ENCODE results near the gene CLMP. TPM values are rescaled to one million over a fixed set of nuclear protein-coding genes. Genes with fewer than 3 reads are reported as not detected.

CLMP gene
- total and polyA plus RNA-seq, 4 donors: 0.12 to 1.3 (median 0.35) TPM

DNA sequence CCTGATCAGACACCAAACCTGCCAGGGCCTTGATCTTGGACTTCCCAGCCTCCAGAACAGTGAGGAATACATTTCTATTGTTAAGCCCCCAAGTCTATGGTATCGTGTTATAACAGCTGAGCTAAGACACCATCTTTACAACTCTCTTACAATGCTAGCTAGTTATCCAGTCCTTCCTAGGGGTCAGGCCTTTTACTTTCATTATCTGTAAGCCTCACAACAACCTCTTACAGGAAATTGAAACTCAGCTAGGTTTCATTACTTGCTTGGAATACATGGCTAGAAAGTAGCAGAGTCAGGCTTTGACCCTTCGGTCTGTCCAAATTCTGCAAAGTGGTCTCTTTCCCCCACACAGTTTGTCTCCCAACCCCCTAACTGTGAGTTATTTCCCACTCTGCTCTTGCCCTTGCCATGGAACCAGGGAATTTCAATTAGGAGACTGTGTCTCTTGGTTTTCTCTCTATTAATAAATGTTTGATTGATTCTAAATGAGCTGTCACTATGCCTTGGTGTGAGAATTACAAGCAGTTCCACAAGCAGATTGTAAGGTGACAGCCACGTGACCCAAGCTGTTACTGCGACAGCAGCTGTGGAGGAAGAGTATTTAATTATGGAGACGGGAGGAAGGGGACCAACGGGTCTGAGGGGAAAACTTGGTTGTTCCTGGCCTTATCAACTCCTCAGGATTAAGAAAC, 38.4 kb upstream of the CLMP start:
- H3K36me3 ChIP-seq (ENCODE audit: control insufficient read depth in 4 of 4, insufficient read depth in 3 of 4, low read depth in 1 of 4, low read length in 3 of 4): no peaks in the 10 kb centered on the region
- WGBS: 80% methylated on average over 6 of the region's 6 CpGs
- H3K27ac ChIP-seq (ENCODE audit: low read depth in 1 of 2, low read length in 2 of 2): no peak overlapping the region
- no peaks in the 10 kb centered on the region for H3K4me1 ChIP-seq (ENCODE audit: control insufficient read depth in 4 of 4, insufficient read depth in 4 of 4, low read length in 3 of 4)
- no peak overlapping the region for H3K9ac ChIP-seq (ENCODE audit: low read depth in 1 of 2, low read length in 2 of 2)
- no peak overlapping the region for H3K4me3 ChIP-seq (ENCODE audit: low read depth in 1 of 3, low read length in 3 of 3)
- no peaks in the 10 kb centered on the region for H3K9me3 ChIP-seq (ENCODE audit: control insufficient read depth in 4 of 4, low read length in 3 of 4)
- no peaks in the 10 kb centered on the region for H3K27me3 ChIP-seq (ENCODE audit: control insufficient read depth in 4 of 4, insufficient read depth in 4 of 4, low read length in 3 of 4)
- no peak for TF ChIP-seq RAD21 (IDR thresholded peaks at IDR 0.05)
- no peak for TF ChIP-seq YY1 (IDR thresholded peaks at IDR 0.05)
- no peak for TF ChIP-seq HNF4G (IDR thresholded peaks at IDR 0.05)
- no peak for TF ChIP-seq JUND (IDR thresholded peaks at IDR 0.05)
- no peak for TF ChIP-seq GABPA (IDR thresholded peaks at IDR 0.05 in 1 of 2, conservative IDR thresholded peaks at IDR 0.05 in 1 of 2)
- TF ChIP-seq, protein P1, sequence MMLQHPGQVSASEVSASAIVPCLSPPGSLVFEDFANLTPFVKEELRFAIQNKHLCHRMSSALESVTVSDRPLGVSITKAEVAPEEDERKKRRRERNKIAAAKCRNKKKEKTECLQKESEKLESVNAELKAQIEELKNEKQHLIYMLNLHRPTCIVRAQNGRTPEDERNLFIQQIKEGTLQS (IDR thresholded peaks at IDR 0.05): no peak
- TF ChIP-seq, protein P2, sequence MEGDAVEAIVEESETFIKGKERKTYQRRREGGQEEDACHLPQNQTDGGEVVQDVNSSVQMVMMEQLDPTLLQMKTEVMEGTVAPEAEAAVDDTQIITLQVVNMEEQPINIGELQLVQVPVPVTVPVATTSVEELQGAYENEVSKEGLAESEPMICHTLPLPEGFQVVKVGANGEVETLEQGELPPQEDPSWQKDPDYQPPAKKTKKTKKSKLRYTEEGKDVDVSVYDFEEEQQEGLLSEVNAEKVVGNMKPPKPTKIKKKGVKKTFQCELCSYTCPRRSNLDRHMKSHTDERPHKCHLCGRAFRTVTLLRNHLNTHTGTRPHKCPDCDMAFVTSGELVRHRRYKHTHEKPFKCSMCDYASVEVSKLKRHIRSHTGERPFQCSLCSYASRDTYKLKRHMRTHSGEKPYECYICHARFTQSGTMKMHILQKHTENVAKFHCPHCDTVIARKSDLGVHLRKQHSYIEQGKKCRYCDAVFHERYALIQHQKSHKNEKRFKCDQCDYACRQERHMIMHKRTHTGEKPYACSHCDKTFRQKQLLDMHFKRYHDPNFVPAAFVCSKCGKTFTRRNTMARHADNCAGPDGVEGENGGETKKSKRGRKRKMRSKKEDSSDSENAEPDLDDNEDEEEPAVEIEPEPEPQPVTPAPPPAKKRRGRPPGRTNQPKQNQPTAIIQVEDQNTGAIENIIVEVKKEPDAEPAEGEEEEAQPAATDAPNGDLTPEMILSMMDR (IDR thresholded peaks at IDR 0.05; ENCODE audit: low read depth, low read length, missing input control): no peak
- no peak for TF ChIP-seq FOXA2 (IDR thresholded peaks at IDR 0.05)
- DNase-seq (ENCODE audit: low spot score): no peak

DNA sequence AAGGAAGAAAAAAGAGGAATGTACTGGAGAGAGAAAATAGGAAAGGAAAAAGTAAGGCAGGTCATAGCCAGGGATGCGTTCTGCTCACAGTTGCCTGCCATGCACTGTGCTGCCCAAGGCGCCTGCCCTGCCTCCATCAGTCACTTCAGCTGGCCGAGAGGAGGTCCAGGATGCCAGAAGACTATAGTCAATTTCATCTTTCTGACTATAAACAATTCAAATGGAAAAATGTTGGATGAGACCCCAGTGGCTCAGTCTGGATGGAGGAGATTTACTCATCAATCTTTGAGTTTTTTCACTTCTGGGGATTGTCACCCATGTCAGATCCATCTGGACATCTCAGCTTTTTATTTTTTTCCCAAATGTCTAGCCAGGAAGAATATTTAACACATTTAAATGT, 36.7 kb upstream of the CLMP start:
- Histone ChIP-seq H3K36me3 (ENCODE audit: control insufficient read depth in 4 of 4, insufficient read depth in 3 of 4, low read depth in 1 of 4, low read length in 3 of 4) (no peaks in the 10 kb centered on the region), H3K4me1 (ENCODE audit: control insufficient read depth in 4 of 4, insufficient read depth in 4 of 4, low read length in 3 of 4) (no peaks in the 10 kb centered on the region)
- 79% methylated on average over 3 of the region's 3 CpGs for WGBS

More for the DNA sequence above, 36.7 kb upstream of the CLMP start:
- Histone ChIP-seq H3K27ac (ENCODE audit: low read depth in 1 of 2, low read length in 2 of 2) (no peak overlapping the region), H3K9ac (ENCODE audit: low read depth in 1 of 2, low read length in 2 of 2) (no peak overlapping the region), H3K9me3 (ENCODE audit: control insufficient read depth in 4 of 4, low read length in 3 of 4) (no peaks in the 10 kb centered on the region), H3K27me3 (ENCODE audit: control insufficient read depth in 4 of 4, insufficient read depth in 4 of 4, low read length in 3 of 4) (no peaks in the 10 kb centered on the region), H3K4me3 (ENCODE audit: low read depth in 1 of 3, low read length in 3 of 3) (no peak overlapping the region)
- TF ChIP-seq HNF4G (IDR thresholded peaks at IDR 0.05) (no peak), FOXA2 (IDR thresholded peaks at IDR 0.05) (no peak)
- TF ChIP-seq, protein P2 (IDR thresholded peaks at IDR 0.05; ENCODE audit: low read depth, low read length, missing input control): no peak
- TF ChIP-seq, protein P3, sequence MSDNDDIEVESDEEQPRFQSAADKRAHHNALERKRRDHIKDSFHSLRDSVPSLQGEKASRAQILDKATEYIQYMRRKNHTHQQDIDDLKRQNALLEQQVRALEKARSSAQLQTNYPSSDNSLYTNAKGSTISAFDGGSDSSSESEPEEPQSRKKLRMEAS (IDR thresholded peaks at IDR 0.05): no peak
- TF ChIP-seq, protein P4, sequence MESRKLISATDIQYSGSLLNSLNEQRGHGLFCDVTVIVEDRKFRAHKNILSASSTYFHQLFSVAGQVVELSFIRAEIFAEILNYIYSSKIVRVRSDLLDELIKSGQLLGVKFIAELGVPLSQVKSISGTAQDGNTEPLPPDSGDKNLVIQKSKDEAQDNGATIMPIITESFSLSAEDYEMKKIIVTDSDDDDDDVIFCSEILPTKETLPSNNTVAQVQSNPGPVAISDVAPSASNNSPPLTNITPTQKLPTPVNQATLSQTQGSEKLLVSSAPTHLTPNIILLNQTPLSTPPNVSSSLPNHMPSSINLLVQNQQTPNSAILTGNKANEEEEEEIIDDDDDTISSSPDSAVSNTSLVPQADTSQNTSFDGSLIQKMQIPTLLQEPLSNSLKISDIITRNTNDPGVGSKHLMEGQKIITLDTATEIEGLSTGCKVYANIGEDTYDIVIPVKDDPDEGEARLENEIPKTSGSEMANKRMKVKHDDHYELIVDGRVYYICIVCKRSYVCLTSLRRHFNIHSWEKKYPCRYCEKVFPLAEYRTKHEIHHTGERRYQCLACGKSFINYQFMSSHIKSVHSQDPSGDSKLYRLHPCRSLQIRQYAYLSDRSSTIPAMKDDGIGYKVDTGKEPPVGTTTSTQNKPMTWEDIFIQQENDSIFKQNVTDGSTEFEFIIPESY (IDR thresholded peaks at IDR 0.05): no peak
- DNase-seq (ENCODE audit: low spot score): no peak
